GM12878 (cell line): ENCODE results near the gene HTRA3.

Source experiments
- CTCF ChIP-seq, 3 experiments: IDR thresholded peaks in 2 of 3; conservative IDR thresholded peaks in 1 of 3; 2 replicates each; pipeline ENCODE4 v1.5.1; 2011; ENCODE audit warnings: low read depth in 3 of 3, low read length in 3 of 3, mild to moderate bottlenecking in 3 of 3, control low read depth in 2 of 3, moderate library complexity in 2 of 3, inconsistent platforms in 1 of 3, mixed read lengths in 1 of 3; ENCODE audit not compliant: control insufficient read depth in 2 of 3, insufficient read depth in 1 of 3; ENCODE audit errors: extremely low read depth in 1 of 3
- EP300 ChIP-seq, 2 experiments: fragments of 150-350 bp in 1 of 2; IDR thresholded peaks; 2 replicates each; pipeline ENCODE4 v1.6.1; 2011 to 2012; ENCODE audit warnings: low read depth in 2 of 2, low read length in 2 of 2, borderline replicate concordance in 1 of 2, improper control_type of control experiment in 1 of 2, inconsistent platforms in 1 of 2; ENCODE audit not compliant: control insufficient read depth in 1 of 2
- EZH2 ChIP-seq: IDR thresholded peaks from 2 replicates; pipeline ENCODE4 v1.6.1; 2012; ENCODE audit warnings: low read depth, mild to moderate bottlenecking, control low read depth, inconsistent platforms, low read length, borderline replicate concordance; ENCODE audit not compliant: control insufficient read depth
- MAX ChIP-seq: IDR thresholded peaks from 2 replicates; pipeline ENCODE4 v1.6.1; 2012; ENCODE audit warnings: low read depth, low read length, improper control_type of control experiment
- POLR2A ChIP-seq: IDR thresholded peaks from 2 replicates; pipeline ENCODE4 v1.6.1; 2011; ENCODE audit warnings: low read depth, mild to moderate bottlenecking, low read length
- POLR2AphosphoS5 ChIP-seq: IDR thresholded peaks from 2 replicates; pipeline ENCODE4 v1.6.1; 2011; ENCODE audit warnings: mild to moderate bottlenecking, low read length, inconsistent platforms
- SKIL ChIP-seq: fragments of 450-650 bp; IDR thresholded peaks from 2 replicates; pipeline ENCODE4 v1.6.1; 2017; ENCODE audit warnings: mild to moderate bottlenecking, low read depth, inconsistent platforms; ENCODE audit not compliant: poor library complexity, severe bottlenecking
- TAF1 ChIP-seq: IDR thresholded peaks from 2 replicates; pipeline ENCODE4 v1.6.1; 2011; ENCODE audit warnings: mild to moderate bottlenecking, low read depth, low read length, borderline replicate concordance
- YY1 ChIP-seq: IDR thresholded peaks from 2 replicates; pipeline ENCODE4 v1.6.1; 2011; ENCODE audit warnings: low read depth, mild to moderate bottlenecking, low read length
- ZNF217 ChIP-seq: fragments of 450-650 bp; IDR thresholded peaks from 2 replicates; pipeline ENCODE4 v1.6.1; 2017; ENCODE audit warnings: antibody characterized with exemption, mild to moderate bottlenecking

- no peak for TF ChIP-seq POLR2A
- TF ChIP-seq EZH2 = no peak
- TF ChIP-seq CTCF (IDR thresholded peaks at IDR 0.05 in 2 of 3, conservative IDR thresholded peaks at IDR 0.05 in 1 of 3; ENCODE audit: control insufficient read depth in 2 of 3, extremely low read depth in 1 of 3, insufficient read depth in 1 of 3, low read depth in 3 of 3, low read length in 3 of 3) = no peak
- TF ChIP-seq MAX = no peak
- no peak for TF ChIP-seq SKIL
- TF ChIP-seq ZNF217 = no peak
- no peak for TF ChIP-seq POLR2AphosphoS5
- TF ChIP-seq YY1 = no peak
- TF ChIP-seq EP300 (IDR thresholded peaks at IDR 0.05; ENCODE audit: borderline replicate concordance in 1 of 2, control insufficient read depth in 1 of 2, low read depth in 2 of 2, low read length in 2 of 2) = no peak
- no peak for TF ChIP-seq TAF1
Observed at GRCh38 chr4:8260656-8261111, 8.9 kb upstream of the HTRA3 start.
